Retinal pigment epithelial cell (primary cell): Measurements from ENCODE around the gene MTA3.

Experiments
- DNase-seq: peaks from one replicate; pipeline ENCODE4 v3.0.0-alpha.2; 2010; ENCODE audit warnings: low read depth
- H3K4me3 ChIP-seq: 2 replicates; pipeline ENCODE4 v1.5.1; 2011; ENCODE audit warnings: mild to moderate bottlenecking, low read length, control low read depth, moderate library complexity
- CTCF ChIP-seq: conservative IDR thresholded peaks from 2 replicates; pipeline ENCODE4 v1.5.1; 2011; ENCODE audit warnings: low read depth, low read length, control low read depth, inconsistent platforms

MTA3 gene

GRCh38 chr2:42792583-42793333 is 224.3 kb downstream of the MTA3 start, which contains the start of gene HAAO:
HAAO (minus strand) TSS chr2:42792583; CDS start chr2:42792536, 47 bp downstream.
- TF ChIP-seq CTCF: no peak
- DNase-seq: no peak
- peak within 1 kb of the TSS; percentile 52 for H3K4me3 ChIP-seq

DNA sequence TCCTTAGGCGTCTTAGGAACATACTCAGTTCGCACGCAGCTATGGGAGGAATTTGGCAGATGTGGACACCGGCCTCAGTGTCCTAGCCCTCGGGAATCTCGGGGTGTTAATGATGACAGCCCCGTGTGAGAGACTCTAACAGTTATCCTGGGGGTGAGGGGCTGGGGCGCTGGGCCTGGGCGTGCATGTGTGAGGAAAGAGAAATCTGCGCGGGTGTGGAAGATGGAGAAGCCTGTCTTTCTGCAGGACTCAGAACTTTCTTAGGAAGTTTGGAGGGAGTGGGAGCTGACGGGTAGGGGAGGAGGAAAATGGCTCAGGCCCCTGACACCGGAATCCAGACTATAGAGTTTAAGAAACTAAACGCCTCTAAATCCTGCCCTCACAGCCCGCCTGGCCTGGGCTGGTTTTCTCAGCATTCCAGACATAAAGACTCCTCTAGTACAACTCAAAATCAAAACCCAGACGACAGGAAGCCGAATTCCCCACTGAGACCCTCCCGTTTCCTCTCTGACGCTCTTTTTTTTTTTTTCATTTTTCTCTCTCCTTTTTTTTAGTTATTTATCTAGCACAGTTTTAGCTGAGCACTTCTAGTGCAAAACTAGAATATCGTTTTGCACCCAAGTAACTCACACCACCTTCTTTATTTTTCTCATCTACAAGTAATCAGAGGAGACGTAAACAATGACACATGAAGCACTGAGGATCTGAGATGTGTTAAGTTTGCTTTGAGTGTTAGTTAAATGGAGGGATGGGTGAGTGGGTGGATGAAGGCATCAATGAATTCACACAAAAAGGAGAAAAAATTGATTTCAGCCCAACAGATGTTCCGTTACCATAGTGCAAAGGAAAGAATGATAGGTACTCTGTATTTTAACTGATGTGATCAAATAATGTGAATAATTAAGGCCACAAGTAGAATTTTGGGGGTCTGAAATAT is 225.2 kb downstream of the MTA3 start:
- peak overlapping the region; percentile 36 for H3K4me3 ChIP-seq
- DNase-seq: no peak
- TF ChIP-seq CTCF: no peak

DNA sequence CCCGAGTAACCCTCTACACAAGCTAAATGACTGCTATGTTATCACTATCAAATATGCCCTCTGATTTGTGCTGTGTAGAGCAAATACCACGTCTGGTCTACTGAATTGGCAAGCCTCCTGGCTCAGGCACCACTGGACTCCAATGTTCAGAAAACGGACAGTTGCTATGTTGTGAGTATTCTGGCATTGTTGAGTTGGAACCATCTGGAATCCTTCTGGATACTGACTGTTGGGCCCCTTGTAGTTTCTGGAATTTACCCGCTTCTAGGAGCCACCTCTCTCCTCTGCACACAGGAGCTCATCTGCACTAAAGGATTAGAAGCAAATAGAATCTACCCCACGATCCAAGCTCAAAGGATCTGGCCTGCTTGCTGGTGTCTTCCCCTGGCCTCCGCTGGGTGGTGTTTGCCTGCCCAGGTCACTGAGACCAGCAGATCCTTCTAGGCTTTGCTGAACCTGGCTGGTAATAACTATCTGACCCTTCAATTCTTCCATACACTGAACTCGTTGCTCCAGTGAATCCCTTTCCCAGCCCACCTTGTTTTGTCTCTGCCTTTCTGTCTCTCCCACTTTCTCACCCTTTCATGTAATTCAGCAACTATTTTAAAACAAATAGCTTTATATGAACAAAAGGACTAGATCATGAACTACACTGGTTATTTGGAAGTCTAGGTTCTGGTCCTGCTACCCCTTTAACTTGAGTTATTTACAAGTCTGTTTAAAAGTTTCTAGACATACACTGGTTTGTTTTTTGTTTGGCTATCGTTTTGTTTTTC is 226.0 kb downstream of the MTA3 start:
- H3K4me3 ChIP-seq: no peak overlapping the region
- TF ChIP-seq CTCF: peak; percentile 47
- DNase-seq: no peak

DNA sequence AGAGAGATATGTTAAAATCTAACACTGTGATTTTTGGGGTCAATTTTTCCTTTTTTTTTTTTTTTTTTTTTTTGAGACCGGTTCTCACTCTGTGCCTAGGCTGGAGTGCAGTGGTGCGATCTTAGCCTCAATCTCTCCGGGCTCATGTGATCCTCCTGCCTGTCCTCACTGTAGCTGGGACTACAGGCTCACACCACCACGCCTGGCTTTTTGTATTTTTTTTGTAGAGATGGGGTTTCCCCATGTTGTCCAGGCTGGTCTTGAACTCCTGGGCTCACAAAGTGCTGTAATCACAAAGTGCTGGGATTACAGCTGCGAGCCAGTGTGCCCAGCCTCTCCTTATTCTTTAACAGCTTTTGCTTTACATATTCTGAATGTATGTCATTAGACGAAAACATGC is 226.8 kb downstream of the MTA3 start:
- H3K4me3 ChIP-seq: no peak overlapping the region
- TF ChIP-seq CTCF: no peak
- no peak for DNase-seq

- H3K4me3 ChIP-seq: no peak overlapping the region
- no peak for TF ChIP-seq CTCF
- no peak for DNase-seq
Observed at GRCh38 chr2:42795841-42796301, 227.4 kb downstream of the MTA3 start.

DNA sequence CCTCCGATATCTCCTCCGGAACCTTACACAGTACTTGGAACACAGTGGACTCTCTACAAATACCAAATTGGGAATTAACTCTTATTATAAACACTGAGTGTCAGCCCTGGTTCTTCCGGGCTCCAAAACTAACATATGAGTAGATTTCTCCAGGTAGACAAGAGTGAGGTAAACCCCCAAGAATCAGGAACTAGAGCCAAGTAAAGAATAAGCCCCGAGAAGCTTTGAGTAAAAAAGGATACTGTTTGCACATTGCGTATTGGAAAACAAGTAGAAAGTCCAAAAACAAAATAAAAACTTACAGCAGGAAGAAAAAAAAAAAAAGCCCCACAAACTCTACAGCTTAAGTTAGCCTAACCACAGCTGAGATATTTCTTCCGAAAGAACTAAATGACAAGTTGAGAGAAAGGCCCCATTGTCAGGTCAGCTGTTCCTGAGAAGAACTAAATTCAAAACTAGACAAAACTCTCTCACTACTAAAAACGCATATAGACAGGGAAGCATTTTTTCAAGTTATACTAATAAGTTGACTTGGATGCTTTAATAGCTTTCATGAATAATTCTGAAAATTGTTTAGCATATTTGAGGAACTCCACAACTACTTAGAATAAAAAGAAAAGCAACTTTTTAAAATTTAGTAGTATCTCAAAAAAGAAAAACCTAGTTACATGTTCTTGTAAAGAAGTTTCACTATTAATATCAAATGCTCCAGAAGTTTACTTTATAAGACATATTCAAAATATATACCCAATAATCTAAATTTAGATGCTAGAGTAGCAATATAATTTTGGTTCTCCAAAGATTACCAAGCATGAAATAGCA is 228.2 kb downstream of the MTA3 start:
- no peak for DNase-seq
- H3K4me3 ChIP-seq: no peak overlapping the region
- TF ChIP-seq CTCF: no peak
